ENCODE results near the gene THRAP3.

The THRAP3 gene

DNA sequence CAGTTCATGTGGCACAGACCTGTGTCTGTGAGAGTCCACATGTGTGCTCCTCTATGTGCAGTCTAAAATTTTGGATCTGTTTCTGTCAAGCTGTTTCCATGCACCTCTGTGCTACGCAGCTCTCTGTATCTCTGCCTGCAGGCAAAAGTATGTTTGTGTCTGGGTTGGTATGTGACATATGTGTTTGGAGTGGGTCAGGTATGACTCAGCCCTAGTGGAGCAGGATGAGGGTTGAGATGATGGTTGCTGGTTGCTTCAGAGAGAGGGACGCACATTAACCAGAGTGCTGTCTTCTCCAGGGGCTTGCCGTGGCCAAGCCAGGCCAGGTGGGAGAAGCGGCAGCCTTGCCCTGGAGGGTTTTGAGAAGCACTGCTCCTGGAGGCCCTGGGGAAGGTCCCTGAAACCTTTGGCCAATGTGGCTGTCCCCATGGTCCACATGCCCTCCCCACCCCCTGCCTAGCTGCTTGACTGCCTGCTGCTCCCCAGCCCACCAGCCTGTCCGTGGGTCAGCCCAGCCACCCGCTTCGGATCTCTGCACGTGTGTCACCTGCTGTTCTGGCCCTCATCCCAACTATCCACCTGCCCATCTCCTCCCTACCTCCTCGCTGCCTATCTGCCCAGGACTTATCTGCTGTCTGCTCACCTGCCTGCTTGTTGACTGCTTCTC is 103.3 kb downstream of the THRAP3 start:
- DNase-seq (ENCODE audit: low spot score) = peak; percentile 63

GRCh38 chr1:36328088-36328480 is 103.8 kb downstream of the THRAP3 start:
- no peak for DNase-seq (ENCODE audit: low spot score)

DNA sequence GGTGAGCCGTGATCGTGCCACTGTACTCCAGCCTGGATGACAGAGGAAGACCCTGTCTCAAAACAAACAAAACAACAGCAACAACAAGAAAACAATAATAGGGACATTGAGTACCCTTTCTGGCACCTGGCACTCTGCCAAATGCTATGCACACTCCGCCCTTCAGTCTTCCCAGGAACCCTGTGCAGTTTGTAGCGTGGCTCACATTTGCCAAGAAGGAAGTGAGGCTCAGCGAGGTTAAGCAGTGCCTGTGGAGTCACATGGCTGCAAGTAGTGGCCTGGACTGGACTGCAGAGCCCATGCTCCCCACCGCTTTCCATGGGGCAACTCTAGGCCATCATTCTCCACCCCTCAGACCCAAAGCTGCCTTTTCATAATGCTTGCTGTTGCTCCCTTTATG is 104.5 kb downstream of the THRAP3 start:
- no peak for DNase-seq (ENCODE audit: low spot score)

GRCh38 chr1:36329817-36330216 is 105.6 kb downstream of the THRAP3 start:
- no peak for DNase-seq (ENCODE audit: low spot score)

DNA sequence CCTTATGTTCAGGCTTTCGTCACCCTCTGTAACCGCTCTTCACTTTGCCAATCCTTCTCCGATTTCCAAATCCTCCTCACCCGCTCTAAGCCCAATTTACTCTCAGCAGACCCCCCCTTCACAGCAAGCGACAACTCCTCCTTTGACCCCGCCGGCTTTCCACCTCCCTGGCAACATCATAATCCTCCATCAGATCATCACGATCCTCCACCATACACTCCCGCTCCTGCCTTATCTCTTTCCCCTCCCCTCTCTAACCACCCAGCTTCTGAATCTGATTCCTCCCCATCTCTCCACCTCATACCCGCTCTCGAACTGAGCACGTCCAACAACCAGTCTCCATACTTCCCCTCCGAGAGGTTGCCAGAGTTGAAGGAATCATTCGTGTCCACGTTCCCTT is 106.7 kb downstream of the THRAP3 start:
- no peak for DNase-seq (ENCODE audit: low spot score)

- no peak for DNase-seq (ENCODE audit: low spot score)
Observed at GRCh38 chr1:36337830-36338229, 113.6 kb downstream of the THRAP3 start.

DNA sequence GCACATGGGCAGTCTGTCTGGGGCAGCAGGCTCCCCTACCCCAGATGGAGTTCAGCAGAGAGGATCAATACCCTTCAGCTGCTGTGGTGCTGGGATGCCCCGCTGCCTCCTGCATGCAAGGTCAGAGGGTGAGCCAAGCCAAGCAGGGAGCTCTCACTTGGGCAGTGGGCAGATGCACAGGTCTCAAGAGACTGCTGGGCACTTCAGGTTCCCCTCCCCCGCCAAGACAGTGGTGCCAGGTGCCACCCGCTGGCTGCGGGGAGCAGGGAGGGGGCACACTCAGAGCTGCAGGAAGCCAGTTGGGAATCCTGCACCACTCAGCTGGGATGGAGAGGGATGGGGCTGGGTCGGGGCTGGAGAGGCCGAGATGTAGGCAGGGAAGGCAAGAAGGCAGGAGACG is 115.0 kb downstream of the THRAP3 start:
- DNase-seq (ENCODE audit: low spot score) = no peak

DNA sequence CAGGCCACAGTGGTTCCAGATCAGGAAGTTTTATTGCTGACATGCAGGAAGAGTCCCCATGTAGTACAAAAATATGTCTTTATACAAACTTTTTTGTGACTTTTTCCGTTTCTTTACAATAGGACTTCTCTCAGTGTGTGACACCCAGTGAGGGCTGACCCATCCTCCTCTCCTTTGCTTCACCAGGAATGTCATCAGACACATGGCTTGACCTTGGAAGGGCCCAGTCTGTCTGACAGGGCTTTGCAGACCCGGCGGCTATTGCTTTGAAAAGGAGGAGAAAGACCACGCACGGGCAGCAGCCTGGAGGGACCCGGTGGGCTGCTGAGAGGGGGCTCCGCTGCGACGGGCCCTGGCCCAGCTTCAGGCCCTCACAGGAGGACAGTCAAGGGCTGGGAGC is 115.4 kb downstream of the THRAP3 start:
- no peak for DNase-seq (ENCODE audit: low spot score)

GRCh38 chr1:36341626-36342320 is 117.5 kb downstream of the THRAP3 start:
- DNase-seq (ENCODE audit: low spot score) = no peak

DNA sequence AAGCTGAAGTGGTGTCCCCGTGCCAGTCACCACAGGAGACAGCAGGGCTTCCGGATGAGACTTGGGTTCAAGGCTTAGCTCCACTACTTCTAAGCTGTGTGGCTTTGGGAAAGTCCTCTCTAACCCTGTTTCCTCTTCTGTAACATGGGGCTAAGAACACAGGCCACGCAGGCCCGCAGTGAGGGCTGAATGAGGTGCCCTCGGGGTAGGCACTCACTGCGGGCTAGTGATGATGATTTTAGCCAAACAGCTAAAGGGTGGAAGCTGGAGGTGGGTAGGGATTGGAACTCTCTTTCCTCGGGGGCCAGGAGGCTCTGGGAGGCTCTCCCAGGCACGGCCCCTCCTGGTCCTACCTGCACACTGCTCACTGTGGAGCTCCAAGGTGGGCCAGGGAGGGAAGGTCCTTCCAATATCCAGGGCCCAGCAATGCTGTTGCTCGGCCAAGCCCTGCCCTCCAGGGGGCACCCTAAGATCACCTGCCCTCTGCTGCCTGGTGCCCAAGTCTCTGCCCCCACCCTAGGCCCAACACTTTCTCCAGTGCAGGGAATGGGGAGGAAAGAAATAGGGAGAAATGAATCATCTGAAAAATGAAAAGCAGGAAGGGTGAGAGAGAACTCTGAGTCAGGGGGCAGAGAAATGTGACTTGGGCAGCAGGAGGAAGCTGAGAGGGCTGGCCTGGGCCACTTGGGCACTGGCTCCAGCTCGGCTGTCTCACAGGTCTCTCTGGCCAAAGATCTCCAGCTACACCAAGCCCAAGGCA is 118.4 kb downstream of the THRAP3 start:
- DNase-seq (ENCODE audit: low spot score) = peak; percentile 77

DNA sequence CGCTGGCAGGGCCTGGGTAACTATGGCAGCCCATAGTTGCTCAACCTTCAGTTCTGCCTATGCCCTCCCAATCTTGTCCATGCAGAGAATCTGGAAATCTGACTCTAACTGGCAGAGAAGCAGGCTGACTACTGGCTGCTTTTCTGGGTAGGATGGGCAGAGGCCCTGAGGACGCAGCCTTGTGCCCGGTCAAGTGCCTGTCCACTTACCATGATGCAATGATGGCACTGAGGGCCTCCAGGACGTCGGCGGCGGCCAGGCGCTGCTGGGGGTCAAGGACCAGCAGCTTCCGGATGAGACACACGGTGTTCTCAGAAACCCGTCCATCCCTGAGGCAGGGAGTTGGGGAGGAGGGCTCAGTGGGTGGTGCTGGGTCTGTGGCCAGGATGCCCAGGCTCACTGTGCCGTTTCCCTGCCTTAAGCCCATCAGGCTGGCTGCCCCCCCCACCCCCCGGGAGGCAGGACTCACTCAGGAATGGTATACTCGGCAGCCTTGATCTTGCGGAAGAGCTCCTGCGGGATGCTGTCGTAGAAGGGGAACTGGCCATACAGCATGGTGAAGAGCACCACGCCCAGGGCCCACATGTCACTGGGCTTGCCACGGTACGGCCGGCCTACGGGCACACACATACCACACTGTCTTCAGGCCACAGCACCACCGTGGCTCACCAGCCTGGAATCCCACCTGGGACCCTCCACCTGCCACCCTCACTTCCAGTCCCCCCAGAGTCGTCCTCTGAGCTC is 119.6 kb downstream of the THRAP3 start:
- no peak for DNase-seq (ENCODE audit: low spot score)

GRCh38 chr1:36344395-36344680 is 120.1 kb downstream of the THRAP3 start:
- DNase-seq (ENCODE audit: low spot score) = no peak

DNA sequence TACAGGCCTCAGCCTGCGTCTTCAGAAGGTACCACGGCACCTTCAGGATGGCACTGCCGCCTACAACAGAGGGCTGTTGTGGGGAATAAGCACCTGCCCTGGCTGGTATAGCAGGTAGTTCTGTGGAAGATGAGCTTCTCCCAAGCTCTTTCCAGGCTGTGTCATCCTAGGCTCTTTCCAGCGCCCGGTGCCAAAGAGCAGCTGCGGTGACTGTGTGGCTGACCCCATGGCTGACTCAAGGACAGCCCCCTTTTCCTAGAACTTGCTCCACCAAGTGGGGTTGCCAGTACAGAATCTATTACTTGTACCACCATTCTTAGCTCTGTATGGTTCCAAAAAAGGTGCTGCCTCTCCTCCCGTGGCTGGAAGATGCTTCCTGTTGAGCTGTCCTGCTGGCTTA is 121.1 kb downstream of the THRAP3 start:
- no peak for DNase-seq (ENCODE audit: low spot score)

- DNase-seq (ENCODE audit: low spot score) = no peak
Observed at GRCh38 chr1:36346741-36347370, 122.6 kb downstream of the THRAP3 start.

- peak; percentile 46 for DNase-seq (ENCODE audit: low spot score)
Observed at GRCh38 chr1:36349241-36349671, 125.0 kb downstream of the THRAP3 start.

DNA sequence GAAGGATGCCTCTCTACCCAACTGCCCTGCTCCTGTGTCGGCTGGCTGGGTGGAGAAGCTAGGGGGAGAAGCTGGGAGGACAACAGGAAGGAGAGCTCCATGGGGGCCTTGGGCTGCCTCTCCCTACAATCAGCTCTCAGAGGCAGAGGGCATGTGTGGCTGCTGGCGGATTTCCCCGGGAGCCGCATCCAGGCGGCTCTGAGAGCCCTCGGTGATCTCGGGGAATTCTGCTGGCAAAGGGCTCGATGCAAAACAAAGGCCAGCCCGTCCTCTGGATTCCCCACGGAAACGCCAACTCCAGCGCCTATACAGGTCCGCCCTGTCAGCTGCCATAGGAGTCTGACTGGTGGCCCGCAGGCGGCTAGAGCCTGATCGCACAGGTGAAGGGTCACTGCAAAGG is 125.6 kb downstream of the THRAP3 start:
- peak; percentile 40 for DNase-seq (ENCODE audit: low spot score)

- DNase-seq (ENCODE audit: low spot score) = peak; percentile 88
Observed at GRCh38 chr1:36350659-36351226, 126.5 kb downstream of the THRAP3 start.

GRCh38 chr1:36351227-36351977 is 127.2 kb downstream of the THRAP3 start:
- peak; percentile 86 for DNase-seq (ENCODE audit: low spot score)

DNA sequence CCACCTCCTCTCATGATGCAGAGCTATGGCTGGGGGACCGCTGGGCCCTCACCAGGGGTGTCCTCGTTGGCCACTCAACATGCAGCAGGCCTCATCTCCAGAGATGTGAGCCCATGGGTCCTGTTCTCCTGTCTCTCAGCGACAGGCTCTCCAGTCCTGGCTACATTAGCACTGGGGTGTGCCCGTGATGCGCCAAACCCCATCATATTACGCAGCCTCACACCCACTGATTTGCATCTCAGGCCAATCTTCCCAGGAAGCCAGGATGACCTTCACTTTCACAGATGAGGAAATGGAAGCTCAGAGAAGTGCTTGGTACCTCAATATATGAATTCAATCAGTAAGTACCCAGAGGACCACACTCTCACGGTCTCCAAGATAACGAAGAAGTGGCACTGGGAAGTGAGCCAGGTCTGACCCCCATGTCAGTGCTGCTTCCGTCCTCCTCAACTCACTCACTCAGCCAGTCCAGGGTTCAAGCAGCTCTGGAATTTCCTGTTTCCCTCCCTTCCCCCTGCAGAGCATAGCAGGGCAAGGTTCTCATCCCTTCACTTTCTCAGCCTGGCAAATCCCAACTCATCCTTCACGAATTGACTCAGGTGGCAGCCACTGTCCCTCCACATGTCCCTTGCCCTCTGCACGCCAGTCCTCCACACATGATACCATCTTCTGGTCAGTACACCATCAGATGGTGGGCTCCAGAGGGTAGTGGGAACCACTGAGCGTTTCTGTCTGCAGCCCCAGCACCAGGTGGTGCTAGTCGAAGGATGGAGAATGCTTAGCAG is 128.1 kb downstream of the THRAP3 start:
- DNase-seq (ENCODE audit: low spot score) = no peak

Data from AG08395 (cell line).